ENCODE measurements around the gene RPL13. TPM values are rescaled to one million over a fixed set of nuclear protein-coding genes. Genes with fewer than 3 reads are reported as not detected.

Gene RPL13
- total and polyA plus RNA-seq, 9 of the 15 experiments (the other 6 are each of a cell fraction or from before 2014, with no cell fraction given) = 227 to 6,042 (median 1,633) TPM

DNA sequence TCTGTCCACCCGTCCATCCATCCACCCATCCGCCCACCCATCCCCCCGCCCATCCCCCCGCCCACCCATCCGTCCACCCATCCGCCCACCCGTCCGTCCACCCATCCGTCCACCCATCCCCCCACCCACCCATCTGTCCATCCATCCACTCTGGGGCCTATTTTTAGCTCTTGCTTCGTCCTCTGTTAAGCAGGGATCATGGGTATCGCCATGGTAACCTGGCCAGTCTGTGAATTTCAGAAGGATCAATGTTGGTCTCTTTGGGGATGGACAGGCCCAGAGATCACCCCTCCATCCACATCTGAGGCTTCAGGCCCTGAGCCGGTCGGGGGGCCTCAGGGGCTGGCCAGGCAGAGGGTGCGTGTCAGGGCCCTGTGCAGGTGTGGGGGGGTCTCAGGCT is 37.7 kb downstream of the RPL13 start:
- TF ChIP-seq MXI1 (IDR thresholded peaks at IDR 0.05; ENCODE audit: low read depth, low read length) (no peak), RFX1 (IDR thresholded peaks at IDR 0.05) (peak; percentile 70; the same call in 1 of the 2 replicates), ZNF324 (CRISPR knock-in tag; IDR thresholded peaks at IDR 0.05) (no peak), ZFX (CRISPR knock-in tag; IDR thresholded peaks at IDR 0.05) (no peak), MAFG (tag; conservative IDR thresholded peaks at IDR 0.05) (no peak), GTF2E2 (tag; IDR thresholded peaks at IDR 0.05) (no peak), PHB (CRISPR knock-in tag; IDR thresholded peaks at IDR 0.05) (no peak), MEF2A (IDR thresholded peaks at IDR 0.05; ENCODE audit: control insufficient read depth, low read depth, low read length) (peak; percentile 77; the same call in 1 of the 2 replicates), HDAC1 (IDR thresholded peaks at IDR 0.05) (no peak), RAD21 (CRISPR knock-in tag; conservative IDR thresholded peaks at IDR 0.05 in 1 of 2, IDR thresholded peaks at IDR 0.05 in 1 of 2) (no peak), SREBF1 (IDR thresholded peaks at IDR 0.05; ENCODE audit: borderline replicate concordance, low read depth, low read length) (no peak)
- TF ChIP-seq, protein P1, sequence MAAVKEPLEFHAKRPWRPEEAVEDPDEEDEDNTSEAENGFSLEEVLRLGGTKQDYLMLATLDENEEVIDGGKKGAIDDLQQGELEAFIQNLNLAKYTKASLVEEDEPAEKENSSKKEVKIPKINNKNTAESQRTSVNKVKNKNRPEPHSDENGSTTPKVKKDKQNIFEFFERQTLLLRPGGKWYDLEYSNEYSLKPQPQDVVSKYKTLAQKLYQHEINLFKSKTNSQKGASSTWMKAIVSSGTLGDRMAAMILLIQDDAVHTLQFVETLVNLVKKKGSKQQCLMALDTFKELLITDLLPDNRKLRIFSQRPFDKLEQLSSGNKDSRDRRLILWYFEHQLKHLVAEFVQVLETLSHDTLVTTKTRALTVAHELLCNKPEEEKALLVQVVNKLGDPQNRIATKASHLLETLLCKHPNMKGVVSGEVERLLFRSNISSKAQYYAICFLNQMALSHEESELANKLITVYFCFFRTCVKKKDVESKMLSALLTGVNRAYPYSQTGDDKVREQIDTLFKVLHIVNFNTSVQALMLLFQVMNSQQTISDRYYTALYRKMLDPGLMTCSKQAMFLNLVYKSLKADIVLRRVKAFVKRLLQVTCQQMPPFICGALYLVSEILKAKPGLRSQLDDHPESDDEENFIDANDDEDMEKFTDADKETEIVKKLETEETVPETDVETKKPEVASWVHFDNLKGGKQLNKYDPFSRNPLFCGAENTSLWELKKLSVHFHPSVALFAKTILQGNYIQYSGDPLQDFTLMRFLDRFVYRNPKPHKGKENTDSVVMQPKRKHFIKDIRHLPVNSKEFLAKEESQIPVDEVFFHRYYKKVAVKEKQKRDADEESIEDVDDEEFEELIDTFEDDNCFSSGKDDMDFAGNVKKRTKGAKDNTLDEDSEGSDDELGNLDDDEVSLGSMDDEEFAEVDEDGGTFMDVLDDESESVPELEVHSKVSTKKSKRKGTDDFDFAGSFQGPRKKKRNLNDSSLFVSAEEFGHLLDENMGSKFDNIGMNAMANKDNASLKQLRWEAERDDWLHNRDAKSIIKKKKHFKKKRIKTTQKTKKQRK (IDR thresholded peaks at IDR 0.05; ENCODE audit: borderline replicate concordance, low read depth, low read length) = no peak
- TF ChIP-seq, protein P2, sequence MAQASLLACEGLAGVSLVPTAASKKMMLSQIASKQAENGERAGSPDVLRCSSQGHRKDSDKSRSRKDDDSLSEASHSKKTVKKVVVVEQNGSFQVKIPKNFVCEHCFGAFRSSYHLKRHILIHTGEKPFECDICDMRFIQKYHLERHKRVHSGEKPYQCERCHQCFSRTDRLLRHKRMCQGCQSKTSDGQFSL (CRISPR knock-in tag; IDR thresholded peaks at IDR 0.05) = peak; percentile 40; the same call in 1 of the 2 replicates
- TF ChIP-seq, protein P2 (tag; IDR thresholded peaks at IDR 0.05) = no peak
- Histone ChIP-seq H3K4me1 (replicated peaks in 1 of 2; ENCODE audit: control insufficient read depth in 2 of 2, insufficient read depth in 2 of 2, low read length in 2 of 2) (peaks cover 0 to 62% of the 10 kb centered on the region in 2 experiments; a peak in 3 of 5 replicates), H2AFZ (ENCODE audit: low read depth, low read length) (no peak overlapping the region), H3K27me3 (ENCODE audit: control insufficient read depth in 2 of 2, insufficient read depth in 2 of 2, low read length in 2 of 2) (no peaks in the 10 kb centered on the region), H3K4me3 (no peak overlapping the region), H3K79me2 (ENCODE audit: control insufficient read depth, insufficient read depth, low read length) (no peaks in the 10 kb centered on the region), H3K9me1 (ENCODE audit: control insufficient read depth, insufficient read depth, low read length) (no peaks in the 10 kb centered on the region), H3K9me3 (replicated peaks; ENCODE audit: control insufficient read depth, insufficient read depth, low read depth, low read length) (no peaks in the 10 kb centered on the region), H3K36me3 (ENCODE audit: control insufficient read depth, insufficient read depth, low read length) (peaks cover 18% of the 10 kb centered on the region; the same call in 2 of the 3 replicates), H4K20me1 (replicated peaks; ENCODE audit: control insufficient read depth, insufficient read depth, low read length) (0 out of 2 replicates have a peak, but pooled peaks cover 5% of the 10 kb centered on the region), H3K27ac (ENCODE audit: extremely low read depth, low read depth, low read length) (no peak overlapping the region), H3K9ac (ENCODE audit: insufficient read depth in 1 of 2, low read depth in 2 of 2, low read length in 2 of 2) (no peak overlapping the region), H3K4me2 (ENCODE audit: insufficient read depth, low read length) (no peak overlapping the region)
- ChIA-PET POLR2A (no interaction called here), CTCF (ENCODE audit: low intra/inter-chr PET ratio) (no interaction called here)
- no peak for FAIRE-seq
- 20% methylated on average over 5 of the region's 14 CpGs for WGBS (ENCODE audit: insufficient coverage, low coverage, missing lambda C conversion rate)
- DNase-seq (ENCODE audit: extremely low read depth in 1 of 4, low spot score in 3 of 4) = peak in 1 of 4 experiments; percentile 47
- in situ Hi-C loops (cut with MboI) (loop anchor here (10.0 kb wide), 1 partner anchor 267 kb away; no protein-coding TSS in a partner anchor), intact Hi-C loops (cut with micrococcal nuclease) (no loop called here)
- ATAC-seq = no peak
- BruUV-seq (replicated peaks) = no TSS peak
